AG09319 (cell line): ENCODE measurements around the gene ZBTB16.

Experiments
- DNase-seq: peaks from one replicate; pipeline ENCODE4 v3.0.0-alpha.2; 2010; ENCODE audit warnings: low read depth; ENCODE audit errors: extremely low read depth
- CTCF ChIP-seq: IDR thresholded peaks from 2 replicates; pipeline ENCODE4 v1.5.1; 2011; ENCODE audit warnings: low read depth, mild to moderate bottlenecking, inconsistent platforms, low read length, moderate library complexity

Gene ZBTB16

GRCh38 chr11:114019574-114019973 lies 39.9 kb upstream of the ZBTB16 start:
- TF ChIP-seq CTCF = no peak
- DNase-seq = no peak

DNA sequence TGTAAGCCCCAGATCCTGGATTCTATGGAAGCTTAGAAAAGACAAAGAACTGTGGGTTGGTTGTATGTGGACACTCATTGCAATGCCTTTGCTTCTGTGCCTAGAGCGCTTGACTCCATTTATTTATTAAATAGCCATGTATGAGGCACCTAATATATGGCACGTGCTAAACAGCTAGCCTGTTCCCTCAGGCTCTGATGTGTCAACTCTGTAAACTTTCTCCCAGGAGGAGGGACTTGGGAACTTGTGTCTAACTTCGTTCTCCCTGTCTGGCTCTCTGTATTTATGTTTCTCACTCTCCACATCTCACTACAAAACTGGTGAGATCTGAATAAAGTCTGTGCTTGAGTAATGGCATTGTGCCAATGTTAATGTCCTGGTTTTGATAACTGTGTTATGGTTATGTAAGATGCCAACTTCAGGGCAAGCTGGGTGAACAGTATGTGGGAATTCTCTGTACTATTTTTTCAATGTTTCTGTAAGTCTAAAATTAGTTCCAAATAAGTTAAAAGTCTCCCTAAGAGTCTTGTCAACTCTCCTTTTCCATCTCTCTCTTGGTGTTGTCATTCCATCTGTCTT lies 34.1 kb upstream of the ZBTB16 start:
- DNase-seq = no peak
- TF ChIP-seq CTCF = no peak

DNA sequence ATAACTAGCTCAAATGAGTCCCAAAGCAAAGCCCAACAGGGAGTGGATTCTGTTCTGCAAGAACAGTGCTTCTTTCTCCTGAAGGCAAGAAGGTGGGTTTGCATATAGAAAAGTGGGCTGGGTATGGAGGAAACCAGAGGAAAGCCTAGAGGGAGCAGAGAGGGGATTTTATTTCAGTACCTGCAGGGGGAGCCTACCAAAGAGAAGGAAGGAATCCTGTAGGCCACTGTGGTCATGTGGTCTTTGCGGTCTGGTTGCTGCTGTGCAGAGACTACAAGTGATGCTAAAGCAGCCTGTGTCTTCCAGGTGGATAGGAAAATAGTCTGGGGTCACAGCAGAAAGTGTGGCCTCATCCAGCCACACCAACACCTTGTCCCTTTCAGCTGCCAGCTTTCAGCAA lies 33.2 kb upstream of the ZBTB16 start:
- DNase-seq = no peak
- no peak for TF ChIP-seq CTCF

DNA sequence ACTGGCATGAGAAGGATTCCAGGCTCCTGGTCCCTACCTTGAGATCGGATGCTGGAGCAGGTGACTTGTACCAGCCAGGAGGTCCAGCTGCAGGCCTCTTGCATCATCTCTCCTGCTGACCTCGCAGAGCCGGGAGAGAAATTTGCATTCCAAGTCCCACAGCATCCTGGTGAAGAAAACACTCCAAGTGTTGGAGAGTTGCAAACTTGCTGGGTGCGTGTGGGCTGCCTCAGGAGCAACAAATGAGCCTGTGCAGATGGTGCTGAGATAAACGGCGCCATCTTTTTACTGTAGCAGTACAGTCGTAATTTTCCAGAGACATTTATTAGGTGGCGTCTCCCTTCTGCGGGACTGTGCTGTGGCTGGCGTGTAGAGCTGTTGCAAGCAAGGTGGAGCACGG lies 32.1 kb upstream of the ZBTB16 start:
- no peak for TF ChIP-seq CTCF
- DNase-seq = no peak

DNA sequence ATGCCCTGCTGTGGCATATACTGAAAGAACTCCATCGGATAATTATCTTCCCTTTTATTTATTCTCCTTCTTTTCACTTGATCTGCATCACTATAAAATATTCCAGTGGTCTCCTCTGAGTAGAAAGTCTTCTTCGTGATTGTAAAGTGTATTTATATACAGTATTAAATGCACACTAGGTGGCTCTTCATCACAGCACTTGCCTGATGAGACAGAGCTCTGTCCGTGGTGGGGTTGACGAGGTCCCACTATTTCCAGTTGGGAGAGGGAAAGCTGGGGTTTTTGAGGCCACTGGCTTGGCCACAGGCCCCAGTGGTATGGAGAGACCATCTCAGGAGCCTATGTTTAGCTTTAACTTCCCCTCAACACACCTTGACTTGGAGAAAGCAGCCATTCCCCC lies 31.6 kb upstream of the ZBTB16 start:
- TF ChIP-seq CTCF = no peak
- no peak for DNase-seq

GRCh38 chr11:114031246-114031966 lies 28.1 kb upstream of the ZBTB16 start:
- TF ChIP-seq CTCF = no peak
- DNase-seq = no peak

GRCh38 chr11:114031967-114032320 lies 27.6 kb upstream of the ZBTB16 start:
- DNase-seq = no peak
- no peak for TF ChIP-seq CTCF
